IMR-90 (cell line): ENCODE measurements around the gene TMOD1. TPM values are rescaled to one million over a fixed set of nuclear protein-coding genes. Genes with fewer than 3 reads are reported as not detected.

Experiments used
- ATAC-seq: fragments of 200-7000 bp; cut with Tn5 transposase; 2 replicates; pipeline ENCODE4 v1.9.1; 2020; ENCODE audit warnings: low read depth, mild to moderate bottlenecking, moderate library complexity
- BruUV-seq: library from RNA; stranded (reverse); fragments of 400-500 nt; replicated peaks from 2 replicates; lab custom pipeline; 2021; lab: Mats Ljungman, UMichigan
- CTCF ChIA-PET: fragments of 300-600 bp; formaldehyde crosslinking; extraction: SDS; loops from one replicate; lab custom pipeline; 2021; ENCODE audit warnings: antibody characterized with exemption; lab: Yijun Ruan, JAX
- POLR2A ChIA-PET: fragments of 300-600 bp; sonication (Branson Sonifier 250); formaldehyde crosslinking; loops from one replicate; lab custom pipeline; 2022; ENCODE audit warnings: antibody characterized with exemption; ENCODE audit not compliant: unreplicated experiment; lab: Charles Lee
- DNase-seq: peaks from one replicate; pipeline ENCODE4 v3.0.0; 2013
- H2AFZ ChIP-seq: replicated peaks from 2 replicates; pipeline ENCODE3; 2013; ENCODE audit warnings: low read length, mild to moderate bottlenecking; ENCODE audit not compliant: poor library complexity
- H2AK5ac ChIP-seq: 2 replicates; pipeline ENCODE4 v1.6.1; 2013; ENCODE audit warnings: low read depth, low read length, inconsistent platforms
- H2AK9ac ChIP-seq: replicated peaks from 2 replicates; pipeline ENCODE3; 2013; ENCODE audit warnings: mild to moderate bottlenecking, low read depth, low read length, moderate library complexity; ENCODE audit not compliant: poor library complexity
- H2BK120ac ChIP-seq: 2 replicates; pipeline ENCODE4 v1.6.1; 2013; ENCODE audit warnings: low read depth, low read length, inconsistent platforms
- H2BK15ac ChIP-seq: 3 replicates; pipeline ENCODE4 v1.6.1; 2013; ENCODE audit warnings: low read depth, low read length, inconsistent platforms
- H2BK20ac ChIP-seq: 2 replicates; pipeline ENCODE4 v1.6.1; 2013; ENCODE audit warnings: low read depth, mild to moderate bottlenecking, inconsistent platforms, low read length, moderate library complexity
- H2BK5ac ChIP-seq: 2 replicates; pipeline ENCODE4 v1.6.1; 2013; ENCODE audit warnings: mild to moderate bottlenecking, low read depth, low read length, inconsistent platforms; ENCODE audit not compliant: poor library complexity, severe bottlenecking
- H3K14ac ChIP-seq: replicated peaks from 2 replicates; pipeline ENCODE4 v1.6.1; 2013; ENCODE audit warnings: low read depth, low read length, inconsistent platforms
- H3K18ac ChIP-seq: 2 replicates; pipeline ENCODE4 v1.6.1; 2013; ENCODE audit warnings: low read depth, low read length, control low read depth
- H3K23ac ChIP-seq: 2 replicates; pipeline ENCODE4 v1.6.1; 2013; ENCODE audit warnings: low read depth, low read length, inconsistent platforms
- H3K27ac ChIP-seq: 2 replicates; pipeline ENCODE4 v1.5.1; 2013; ENCODE audit warnings: mild to moderate bottlenecking, control low read depth, low read length; ENCODE audit not compliant: insufficient read depth
- H3K27me3 ChIP-seq: 2 replicates; pipeline ENCODE4 v1.6.1; 2013; ENCODE audit warnings: low read length; ENCODE audit not compliant: control insufficient read depth, insufficient read depth
- H3K36me3 ChIP-seq: 2 replicates; pipeline ENCODE4 v1.6.1; 2013; ENCODE audit warnings: low read length, mixed read lengths; ENCODE audit not compliant: control insufficient read depth, insufficient read depth
- H3K4ac ChIP-seq: 2 replicates; pipeline ENCODE4 v1.6.1; 2013; ENCODE audit warnings: low read depth, low read length, inconsistent platforms
- H3K4me1 ChIP-seq: 2 replicates; pipeline ENCODE4 v1.6.1; 2013; ENCODE audit warnings: low read length, mixed read lengths; ENCODE audit not compliant: control insufficient read depth, insufficient read depth
- H3K4me2 ChIP-seq: 2 replicates; pipeline ENCODE4 v1.6.1; 2013; ENCODE audit warnings: low read depth, mild to moderate bottlenecking, control low read depth, low read length, moderate library complexity
- H3K4me3 ChIP-seq: 2 replicates; pipeline ENCODE4 v1.5.1; 2013; ENCODE audit warnings: low read depth, mild to moderate bottlenecking, control low read depth, low read length, moderate library complexity; ENCODE audit not compliant: insufficient read depth
- H3K56ac ChIP-seq: 2 replicates; pipeline ENCODE4 v1.6.1; 2013; ENCODE audit warnings: low read length, inconsistent platforms; ENCODE audit not compliant: insufficient read depth; ENCODE audit errors: extremely low read depth
- H3K79me1 ChIP-seq, 2 experiments: 2 replicates each; pipeline ENCODE4 v1.6.1; 2013; ENCODE audit warnings: low read length in 2 of 2, inconsistent platforms in 1 of 2, low read depth in 1 of 2
- H3K9ac ChIP-seq: 2 replicates; pipeline ENCODE4 v1.6.1; 2013; ENCODE audit warnings: low read depth, low read length, control low read depth
- H3K9me1 ChIP-seq: 2 replicates; pipeline ENCODE4 v1.6.1; 2013; ENCODE audit warnings: low read length, inconsistent platforms; ENCODE audit not compliant: insufficient read depth
- H3K9me3 ChIP-seq: 2 replicates; pipeline ENCODE4 v1.6.1; 2013; ENCODE audit warnings: low read length; ENCODE audit not compliant: control insufficient read depth, insufficient read depth
- H4K20me1 ChIP-seq: 2 replicates; pipeline ENCODE4 v1.6.1; 2013; ENCODE audit warnings: low read length, inconsistent platforms; ENCODE audit not compliant: insufficient read depth
- H4K5ac ChIP-seq: 2 replicates; pipeline ENCODE4 v1.6.1; 2013; ENCODE audit warnings: mild to moderate bottlenecking, low read depth, low read length, control low read depth
- H4K8ac ChIP-seq, 2 experiments: 2 replicates each; pipeline ENCODE4 v1.6.1; 2013; ENCODE audit warnings: low read depth in 2 of 2, low read length in 2 of 2, control low read depth in 1 of 2, inconsistent platforms in 1 of 2
- H4K91ac ChIP-seq: 2 replicates; pipeline ENCODE4 v1.6.1; 2013; ENCODE audit warnings: low read depth, low read length, inconsistent platforms; ENCODE audit not compliant: insufficient read depth
- BHLHE40 ChIP-seq: fragments of 150-350 bp; IDR thresholded peaks from 2 replicates; pipeline ENCODE4 v1.6.1; 2016; ENCODE audit warnings: mild to moderate bottlenecking, low read depth, low read length
- CEBPB ChIP-seq: IDR thresholded peaks from 2 replicates; pipeline ENCODE4 v1.6.1; 2012; ENCODE audit warnings: low read depth, low read length, improper control_type of control experiment
- CHD1 ChIP-seq: IDR thresholded peaks from 2 replicates; pipeline ENCODE4 v1.6.1; 2012; ENCODE audit warnings: low read depth, low read length, improper control_type of control experiment
- CTCF ChIP-seq: conservative IDR thresholded peaks from 2 replicates; pipeline ENCODE4 v1.5.1; 2012; ENCODE audit warnings: mild to moderate bottlenecking, low read depth, low read length, improper control_type of control experiment
- ELK1 ChIP-seq: fragments of 150-350 bp; IDR thresholded peaks from 2 replicates; pipeline ENCODE4 v1.6.1; 2016; ENCODE audit warnings: low read depth, mild to moderate bottlenecking, low read length, moderate library complexity, borderline replicate concordance
- FOS ChIP-seq: fragments of 150-350 bp; IDR thresholded peaks from 2 replicates; pipeline ENCODE4 v1.6.1; 2016; ENCODE audit warnings: low read depth, low read length
- MAFK ChIP-seq: IDR thresholded peaks from 2 replicates; pipeline ENCODE4 v1.6.1; 2012; ENCODE audit warnings: low read depth, low read length, improper control_type of control experiment
- MAZ ChIP-seq: IDR thresholded peaks from 2 replicates; pipeline ENCODE4 v1.6.1; 2012; ENCODE audit warnings: low read depth, mild to moderate bottlenecking, low read length, improper control_type of control experiment, moderate library complexity, borderline replicate concordance
- MXI1 ChIP-seq: IDR thresholded peaks from 2 replicates; pipeline ENCODE4 v1.6.1; 2012; ENCODE audit warnings: low read depth, mild to moderate bottlenecking, low read length, moderate library complexity, borderline replicate concordance
- NFE2L2 ChIP-seq: fragments of 150-350 bp; IDR thresholded peaks from 2 replicates; pipeline ENCODE4 v1.6.1; 2016; ENCODE audit warnings: low read depth, mild to moderate bottlenecking, low read length
- POLR2A ChIP-seq: IDR thresholded peaks from 2 replicates; pipeline ENCODE4 v1.6.1; 2012; ENCODE audit warnings: mild to moderate bottlenecking, low read depth, low read length
- RAD21 ChIP-seq: IDR thresholded peaks from 2 replicates; pipeline ENCODE4 v1.6.1; 2012; ENCODE audit warnings: low read length, improper control_type of control experiment
- RFX5 ChIP-seq: IDR thresholded peaks from 2 replicates; pipeline ENCODE4 v1.8.0; 2012; ENCODE audit warnings: low read depth, mild to moderate bottlenecking, low read length, moderate library complexity
- SMC3 ChIP-seq: fragments of 150-350 bp; IDR thresholded peaks from 2 replicates; pipeline ENCODE4 v1.6.1; 2016; ENCODE audit warnings: low read depth, mild to moderate bottlenecking, antibody characterized with exemption, low read length, moderate library complexity
- USF2 ChIP-seq: fragments of 150-350 bp; IDR thresholded peaks from 2 replicates; pipeline ENCODE4 v1.6.1; 2017; ENCODE audit warnings: mild to moderate bottlenecking, antibody characterized with exemption, low read length, low read depth
- WGBS, 2 experiments: methylation state at CpG; one replicate each; pipeline versions ENCODE4 v1.1.5 to v1.1.7; 2013; ENCODE audit warnings: missing lambda C conversion rate in 2 of 2; ENCODE audit not compliant: insufficient read length in 1 of 2; ENCODE audit errors: extremely low coverage in 2 of 2; 5-methylcytosine and 5-hydroxymethylcytosine counted together
- dilution Hi-C: fragments of 300-500 bp; cut with HindIII; formaldehyde crosslinking; loops from one replicate; pipeline ENCODE4 v1.14.3; 2018; ENCODE audit warnings: low sequenced_read_pairs; ENCODE audit not compliant: unreplicated experiment
- in situ Hi-C: fragments of 300-500 bp; cut with MboI; formaldehyde crosslinking; loops from 3 replicates; pipeline ENCODE4 v1.14.3; 2019; ENCODE audit warnings: low sequenced_read_pairs, inconsistent platforms, mixed read lengths
- intact Hi-C: fragments of 100-400 bp; cut with micrococcal nuclease; formaldehyde crosslinking; loops from 2 replicates; pipeline ENCODE4 v1.10.0; 2022
- polyA plus RNA-seq, 3 experiments: library from polyadenylated mRNA; depleted of rRNA; stranded (reverse); fragments of >200 nt; gene quantifications; 2 replicates each; pipeline ENCODE4 v1.2.3, GENCODE V29; 2012; ENCODE audit warnings: low replicate concordance in 1 of 3
- total RNA-seq: library from RNA; depleted of rRNA; stranded (reverse); fragments of >200 nt; gene quantifications from 2 replicates; pipeline ENCODE4 v1.2.3, GENCODE V29; 2012

The TMOD1 gene
- total and polyA plus RNA-seq, 2 of the 4 experiments (the other 2 are of a cell fraction) = 0.18 to 0.38 TPM

- Histone ChIP-seq H3K79me1 (no peaks in the 10 kb centered on the region), H2AK9ac (no peak overlapping the region), H3K9ac (no peak overlapping the region), H3K4me1 (peaks cover 10% of the 10 kb centered on the region; the same call in 1 of the 2 replicates), H3K27ac (no peak overlapping the region), H2BK20ac (peak overlapping the region; percentile 31; the same call in 1 of the 2 replicates), H3K23ac (no peak overlapping the region), H3K9me1 (peaks cover 16% of the 10 kb centered on the region), H3K27me3 (peaks cover 6% of the 10 kb centered on the region), H3K4ac (peak overlapping the region; percentile 54; the same call in 1 of the 2 replicates), H4K91ac (no peak overlapping the region), H3K4me2 (no peak overlapping the region), H3K36me3 (no peaks in the 10 kb centered on the region), H4K5ac (no peak overlapping the region), H3K56ac (no peak overlapping the region), H3K14ac (no peak overlapping the region), H3K18ac (no peak overlapping the region), H3K9me3 (no peaks in the 10 kb centered on the region), H2AFZ (no peak overlapping the region), H2BK120ac (no peak overlapping the region), H4K8ac (no peak overlapping the region), H2AK5ac (peak overlapping the region; percentile 47), H3K4me3 (no peak overlapping the region), H2BK5ac (no peak overlapping the region), H2BK15ac (0 out of 3 replicates have a peak overlapping the region, but pooled peaks have one; percentile 34), H4K20me1 (0 out of 2 replicates have a peak, but pooled peaks cover 6% of the 10 kb centered on the region)
- DNase-seq (no peak), ATAC-seq (no peak)
- dilution Hi-C loops = no loop called here
- WGBS, 2 experiments = 52% methylated on average over 3 of the region's 14 CpGs; no CpG with 5 or more reads in 1 of the 2 experiments
- intact Hi-C loops = no loop called here
- no TSS peak for BruUV-seq
- CTCF ChIA-PET = interaction anchor here (0.6 to 1.8 kb wide), 2 partner anchors 14 to 48 kb away, joined by 4 to 6 read pairs; no protein-coding TSS in a partner anchor
- in situ Hi-C loops = no loop called here
- POLR2A ChIA-PET = no interaction called here
- TF ChIP-seq MXI1 (no peak), ELK1 (no peak), RFX5 (no peak), POLR2A (no peak), FOS (no peak), MAZ (no peak), CTCF (no peak), CEBPB (no peak), NFE2L2 (no peak), MAFK (no peak), RAD21 (no peak), BHLHE40 (no peak), SMC3 (no peak), USF2 (no peak), CHD1 (no peak)
These were observed 16.0 kb downstream of the TMOD1 start for GRCh38 chr9:97517331-97518089.
